GM18867 (cell line): ENCODE measurements around the gene PLET1.

Experiments
- ATAC-seq: cut with Tn5 transposase; IDR thresholded peaks from one replicate; pipeline ENCODE4 v1.9.1; 2021; ENCODE audit warnings: mild to moderate bottlenecking, moderate library complexity; ENCODE audit not compliant: unreplicated experiment

Gene PLET1

DNA sequence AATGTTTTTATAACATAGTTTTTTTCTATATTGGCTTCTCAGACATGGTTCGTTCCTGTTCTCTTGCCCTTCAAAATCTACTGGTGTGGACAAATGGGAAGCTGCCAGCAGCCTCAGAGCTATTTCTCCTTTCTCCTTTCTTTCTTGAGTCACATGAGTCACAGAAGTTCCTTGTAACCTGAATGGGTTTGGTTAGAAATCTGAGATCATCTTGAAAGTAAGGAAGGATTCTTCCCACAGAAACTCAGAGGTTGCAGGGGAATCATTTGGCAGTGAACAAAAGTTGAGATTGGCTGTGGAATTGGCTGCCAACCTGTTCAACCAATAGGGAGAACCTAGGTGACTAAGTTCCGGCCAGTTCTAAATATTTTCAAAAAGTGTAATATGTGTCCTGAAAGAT, 12.5 kb downstream of the PLET1 start:
- ATAC-seq, result no peak

DNA sequence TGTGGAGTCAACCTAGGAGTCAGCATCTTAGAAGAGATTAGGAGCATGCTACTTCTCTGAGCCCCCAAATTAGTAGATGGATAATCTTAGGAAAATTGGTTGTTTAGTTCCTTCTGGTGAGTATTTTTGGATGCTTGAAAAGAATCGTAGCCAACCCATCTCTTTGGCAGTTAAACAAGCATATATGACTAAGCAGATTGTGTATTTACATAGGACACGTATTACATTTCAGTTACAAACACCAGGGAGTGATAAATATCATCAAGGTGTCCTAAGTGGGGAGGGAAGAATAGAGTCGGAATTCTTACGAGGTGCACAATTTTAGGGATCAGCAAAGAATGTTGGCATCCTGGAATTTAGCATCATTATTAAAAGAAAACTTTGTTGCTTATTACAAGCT, 13.5 kb downstream of the PLET1 start:
- ATAC-seq, result no peak

DNA sequence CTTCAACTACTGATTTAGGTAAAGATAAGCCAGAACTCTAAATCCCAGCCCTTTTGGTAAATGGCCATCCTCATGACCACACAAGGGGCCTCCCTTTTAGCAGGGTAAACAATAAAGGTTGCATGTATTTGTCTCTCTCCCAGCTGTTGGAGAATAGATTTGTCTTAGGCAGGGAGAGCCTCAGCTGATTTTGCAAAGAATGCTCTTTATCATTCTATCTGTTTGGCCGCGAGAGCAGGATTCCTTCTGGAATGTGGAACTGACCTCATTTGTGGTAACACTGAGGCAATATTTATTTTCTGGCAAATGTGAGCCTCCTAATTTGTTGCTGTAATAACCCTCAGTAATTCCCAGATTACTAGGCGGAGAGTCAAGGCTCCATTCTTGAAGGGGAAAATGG, 19.2 kb downstream of the PLET1 start:
- ATAC-seq, result no peak

DNA sequence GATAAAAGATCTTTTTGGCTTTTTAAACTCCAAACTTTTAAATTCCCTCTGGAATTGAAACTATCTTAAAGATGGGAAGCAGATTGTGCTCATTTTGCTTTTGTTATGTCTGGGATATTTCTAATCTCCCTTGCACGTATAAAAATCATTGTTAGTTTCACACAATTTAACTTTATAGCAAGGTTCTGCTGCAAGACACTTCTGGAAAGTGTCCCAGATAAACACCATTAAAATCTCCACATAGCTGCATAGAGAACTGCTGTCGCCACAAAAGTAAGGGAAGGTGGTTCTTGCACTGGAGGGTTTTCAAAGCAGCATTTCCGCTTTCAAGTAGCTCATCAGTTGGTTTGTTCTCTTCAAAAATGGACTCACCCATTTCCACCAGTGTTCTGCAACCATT, 22.6 kb downstream of the PLET1 start:
- ATAC-seq, result no peak

DNA sequence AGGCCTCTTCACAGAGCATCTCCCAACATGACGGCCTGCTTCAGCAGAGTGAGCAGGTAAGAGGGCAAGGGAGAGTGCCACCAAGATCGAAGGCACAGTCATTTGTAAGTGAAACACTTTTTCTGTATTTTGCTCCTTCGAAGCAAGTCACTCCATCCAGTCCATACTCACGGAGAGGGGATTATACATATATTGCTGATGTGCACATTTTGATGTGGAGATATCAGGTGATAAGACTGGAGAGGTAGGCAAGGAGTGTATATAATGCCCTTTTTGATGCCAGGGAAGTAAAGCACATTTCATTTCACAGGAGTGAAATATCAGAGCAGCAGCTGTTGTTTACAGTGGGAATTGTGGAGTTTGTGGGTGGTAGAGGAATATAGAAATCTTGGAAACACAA, 23.2 kb downstream of the PLET1 start:
- no peak for ATAC-seq

DNA sequence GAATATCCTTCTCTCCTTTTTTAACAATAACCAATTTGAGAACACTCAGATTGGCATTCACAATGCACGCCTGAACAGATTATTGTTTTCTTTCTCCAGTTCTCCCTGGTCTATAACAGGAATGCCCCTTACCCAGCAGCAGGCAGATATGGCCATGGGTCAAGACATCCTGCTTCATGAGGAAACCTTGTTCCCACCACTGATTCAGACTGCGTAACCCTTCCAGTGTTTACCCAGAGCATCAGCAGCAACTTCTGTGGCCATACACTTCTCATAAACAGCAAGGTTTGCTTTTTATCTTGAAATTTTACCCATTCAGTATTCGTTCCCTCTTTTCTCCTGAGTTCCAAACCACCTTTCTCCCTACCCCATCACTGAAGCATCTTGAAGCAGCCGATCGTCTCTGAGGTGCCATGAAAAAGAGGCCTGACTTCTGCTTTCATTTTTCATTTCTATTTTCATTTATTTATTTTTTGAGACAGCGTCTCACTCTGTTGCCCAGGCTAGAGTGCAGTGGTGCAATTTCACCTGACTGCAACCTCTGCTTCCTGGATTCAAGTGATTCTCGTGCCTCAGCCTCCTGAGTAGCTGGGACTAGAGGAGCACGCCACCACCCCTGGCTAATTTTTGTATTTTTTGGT, 24.8 kb downstream of the PLET1 start:
- ATAC-seq, result peak; percentile 47

DNA sequence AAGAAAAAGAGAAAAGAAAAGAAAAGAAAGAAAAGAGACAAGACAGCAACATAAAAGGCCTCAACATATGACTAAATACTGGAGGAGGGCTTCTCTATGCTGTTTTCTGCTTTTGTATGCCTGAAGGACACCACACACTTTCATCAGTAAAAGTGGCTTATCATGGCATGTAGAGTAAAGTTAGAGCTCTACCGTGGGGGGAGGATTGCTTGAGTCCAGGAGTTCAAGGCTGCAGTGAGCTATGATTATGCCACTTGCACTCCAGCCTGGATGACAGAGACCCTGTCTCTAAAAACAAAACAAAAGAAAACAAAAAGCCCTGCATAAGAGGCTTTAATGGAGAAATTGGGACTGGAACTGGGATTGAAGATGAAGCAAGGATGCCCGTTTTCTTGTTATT, 28.7 kb downstream of the PLET1 start:
- ATAC-seq, result no peak

DNA sequence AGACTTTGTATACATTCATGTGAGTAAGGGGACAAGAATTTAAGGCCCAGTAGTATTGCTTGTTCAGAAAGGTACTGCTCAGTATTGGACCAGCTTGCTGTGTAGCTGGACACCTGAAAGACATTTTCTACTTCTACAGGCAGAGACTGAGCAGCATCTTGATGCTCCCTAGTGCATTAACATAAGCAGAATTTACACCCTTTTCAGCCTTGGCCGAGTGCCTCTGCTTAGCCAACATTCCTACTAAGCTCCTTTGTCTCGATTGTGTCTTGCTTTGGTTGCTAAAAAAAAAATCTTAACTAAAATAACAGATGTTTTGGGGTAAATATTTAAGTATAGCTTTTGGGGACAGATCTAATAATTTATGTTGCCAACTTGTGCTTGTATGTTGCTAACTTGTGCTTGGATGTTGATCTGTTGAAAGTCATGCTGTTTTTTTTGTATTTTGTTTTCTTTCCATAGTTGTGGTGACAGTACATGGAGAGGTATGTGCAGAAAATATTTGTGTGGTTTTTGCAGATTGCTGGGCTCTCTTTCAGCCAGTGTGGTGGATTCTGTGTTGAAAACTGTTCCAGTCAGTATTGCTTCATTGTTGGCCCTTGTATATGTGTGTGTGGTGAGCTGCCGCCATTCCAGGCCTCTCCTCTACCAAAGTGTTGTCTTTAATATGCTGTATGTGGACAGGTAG, 30.8 kb downstream of the PLET1 start:
- no peak for ATAC-seq

DNA sequence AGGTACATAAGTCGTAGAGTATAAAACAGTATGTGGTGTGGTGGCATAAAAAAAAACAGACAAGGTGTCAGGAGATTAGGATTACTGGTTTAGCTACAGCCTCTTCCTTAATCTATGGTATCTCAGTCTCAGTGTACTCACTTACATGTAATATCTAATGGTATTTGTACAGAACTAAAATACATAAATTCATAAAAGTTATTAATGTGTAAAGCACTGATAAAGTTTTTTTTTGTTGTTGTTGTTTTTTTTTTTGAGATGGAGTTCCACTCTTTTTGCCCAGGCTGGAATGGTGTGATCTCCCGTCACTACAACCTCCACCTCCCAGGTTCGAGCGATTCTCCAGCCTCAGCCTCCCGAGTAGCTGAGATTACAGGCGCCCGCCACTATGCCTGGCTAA, 31.5 kb downstream of the PLET1 start:
- ATAC-seq, result no peak

DNA sequence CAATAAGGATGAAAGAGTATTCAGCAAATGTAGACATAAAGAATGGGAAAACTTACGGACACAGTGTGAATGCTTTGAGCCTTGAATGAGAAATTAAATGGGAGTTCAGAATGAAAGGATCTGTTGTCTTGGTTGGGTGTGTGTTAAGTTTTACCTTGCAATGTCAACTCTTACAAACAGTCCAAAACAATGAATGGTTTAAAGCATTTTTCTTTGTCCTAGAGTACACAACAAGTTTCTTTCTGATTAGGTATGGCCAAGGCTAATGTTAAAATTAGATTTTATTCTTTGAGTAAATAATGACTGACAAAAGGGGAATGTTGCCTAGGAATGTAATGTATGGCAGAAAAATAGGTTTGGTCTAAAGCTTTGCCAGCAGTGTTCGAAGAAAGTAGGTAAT, 32.0 kb downstream of the PLET1 start:
- ATAC-seq, result no peak

DNA sequence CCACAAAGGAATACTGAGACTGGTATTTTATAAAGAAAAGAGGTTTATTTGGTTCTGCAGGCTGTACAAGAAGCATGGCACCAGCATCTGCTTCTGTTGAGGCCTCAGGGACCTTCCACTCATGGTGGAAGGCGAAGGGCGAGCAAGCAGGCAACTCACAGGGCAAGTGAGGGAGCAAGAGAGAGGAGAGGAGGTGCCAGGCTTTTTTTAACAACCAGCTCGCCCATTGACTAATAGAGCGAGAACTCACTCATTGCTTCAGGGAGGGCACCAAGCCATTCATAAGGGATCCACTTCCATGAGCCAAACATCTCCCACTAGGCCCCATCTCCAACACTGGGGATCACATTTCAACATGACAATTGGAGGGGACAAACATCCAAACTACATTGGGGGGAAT, 33.2 kb downstream of the PLET1 start:
- ATAC-seq, result no peak

DNA sequence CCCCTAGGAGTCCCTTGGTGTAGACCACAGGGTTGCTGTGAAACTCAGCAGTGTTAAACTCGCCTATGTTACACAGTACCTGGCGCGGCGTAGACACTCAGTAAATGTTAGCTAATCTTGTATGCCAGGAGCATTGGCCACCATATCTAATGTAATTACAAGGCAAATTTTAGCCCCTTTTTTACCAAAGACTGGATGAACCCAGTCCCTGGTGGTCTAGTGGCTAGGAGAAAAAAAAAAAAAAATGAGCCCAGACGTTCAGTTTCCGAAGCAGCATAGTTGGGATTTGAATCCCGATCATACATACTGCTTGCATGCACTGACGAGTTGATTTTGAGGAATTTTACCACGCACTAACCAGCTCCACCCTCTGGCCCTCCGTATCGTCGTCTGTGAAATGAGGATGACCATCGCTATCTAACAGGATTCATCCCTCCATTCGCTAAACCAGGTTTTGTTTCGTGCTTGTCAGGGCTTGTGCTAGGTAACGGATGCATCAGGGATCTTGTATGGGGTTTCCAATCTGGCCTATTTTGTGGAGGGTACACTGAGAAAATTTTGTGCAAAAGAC, 33.7 kb downstream of the PLET1 start:
- ATAC-seq, result peak; percentile 50

DNA sequence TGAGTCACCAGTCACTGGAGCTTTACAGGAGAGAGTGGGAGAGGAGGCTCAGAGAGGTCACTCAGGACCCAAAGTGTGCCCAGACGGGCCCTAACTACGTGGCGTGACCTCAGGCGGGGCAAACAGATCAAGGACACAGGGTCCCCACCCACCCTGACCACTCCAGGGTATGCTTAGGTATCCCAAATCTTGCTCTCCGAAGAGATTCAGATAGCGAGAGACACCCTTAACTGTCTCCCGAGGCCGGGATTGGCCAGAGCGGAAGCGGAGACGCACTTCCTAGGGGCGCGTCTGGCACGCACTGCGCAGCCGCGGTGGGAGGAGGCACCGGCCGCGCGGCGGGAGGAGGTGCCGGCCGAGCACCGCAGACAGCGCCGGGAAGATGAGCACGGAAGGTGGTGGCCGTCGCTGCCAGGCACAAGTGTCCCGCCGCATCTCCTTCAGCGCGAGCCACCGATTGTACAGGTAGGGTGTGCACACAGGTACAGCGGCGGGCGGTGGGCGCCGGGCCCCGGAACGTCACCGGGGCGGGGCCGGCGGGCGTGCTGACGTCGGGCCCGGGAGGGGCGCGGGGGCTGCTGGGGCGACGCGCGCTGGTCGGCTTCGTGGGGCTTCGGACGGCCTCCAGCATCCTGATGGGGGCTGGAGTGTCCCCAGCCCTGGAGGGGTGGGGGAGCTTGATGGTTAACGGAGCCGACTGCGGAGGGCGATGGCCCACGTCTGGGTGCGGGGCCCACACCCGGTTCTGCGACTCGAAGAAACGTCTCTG, 34.4 kb downstream of the PLET1 start, which contains the start of gene PTS:
Gene PTS (plus strand): TSS at position 367 of the 769 bp plus-strand sequence. CDS start 16 bp downstream, at position 383.
- peak; percentile 96 for ATAC-seq

DNA sequence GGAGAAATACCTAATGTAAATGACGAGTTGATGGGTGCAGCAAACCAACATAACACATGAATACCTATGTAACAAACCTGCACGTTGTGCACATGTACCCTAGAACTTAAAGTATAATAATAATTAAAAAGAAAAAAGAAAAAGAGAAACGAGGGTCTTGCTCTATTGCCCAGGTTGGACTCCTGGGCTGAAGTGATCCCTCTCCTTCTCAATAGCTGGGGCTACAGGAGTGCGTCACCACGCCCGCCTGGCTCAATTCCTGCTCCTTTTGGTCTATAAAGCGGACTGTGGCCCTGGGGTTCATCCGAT, 35.0 kb downstream of the PLET1 start:
- ATAC-seq, result no peak

DNA sequence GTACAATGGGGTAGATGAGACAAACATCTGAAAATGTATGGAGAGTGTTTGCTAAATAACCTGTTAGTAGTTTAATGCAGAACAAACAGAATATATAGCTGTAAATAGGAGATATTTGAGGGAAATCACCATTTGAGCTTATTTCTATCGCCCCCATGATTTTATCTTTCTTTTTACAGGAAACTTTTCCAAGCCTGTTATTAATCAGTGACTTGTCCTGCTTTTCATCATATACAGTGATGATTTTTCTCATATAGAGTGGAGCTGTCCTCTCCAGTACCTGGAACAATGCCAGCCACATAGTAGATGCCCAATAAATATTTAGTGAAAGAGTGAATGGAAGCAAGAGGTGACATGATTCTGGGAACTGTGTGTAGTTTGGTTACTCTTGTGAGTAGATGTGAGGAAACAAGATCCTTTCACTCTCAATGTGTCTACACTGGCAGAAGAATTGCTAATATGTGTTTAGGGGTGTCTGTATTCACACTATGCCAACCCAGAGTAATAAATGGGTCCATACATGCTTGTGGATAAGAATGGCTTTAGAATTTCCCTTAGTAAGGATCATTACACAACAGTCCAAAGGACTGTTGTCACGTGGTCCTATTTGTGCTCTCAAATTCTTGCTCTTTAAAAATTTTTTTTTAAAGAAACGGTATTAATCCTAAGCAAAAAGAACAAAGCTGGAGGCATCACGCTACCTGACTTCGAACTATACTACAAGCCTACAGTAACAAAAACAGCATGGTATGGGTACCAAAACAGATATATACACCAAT, 36.7 kb downstream of the PLET1 start:
- no peak for ATAC-seq

DNA sequence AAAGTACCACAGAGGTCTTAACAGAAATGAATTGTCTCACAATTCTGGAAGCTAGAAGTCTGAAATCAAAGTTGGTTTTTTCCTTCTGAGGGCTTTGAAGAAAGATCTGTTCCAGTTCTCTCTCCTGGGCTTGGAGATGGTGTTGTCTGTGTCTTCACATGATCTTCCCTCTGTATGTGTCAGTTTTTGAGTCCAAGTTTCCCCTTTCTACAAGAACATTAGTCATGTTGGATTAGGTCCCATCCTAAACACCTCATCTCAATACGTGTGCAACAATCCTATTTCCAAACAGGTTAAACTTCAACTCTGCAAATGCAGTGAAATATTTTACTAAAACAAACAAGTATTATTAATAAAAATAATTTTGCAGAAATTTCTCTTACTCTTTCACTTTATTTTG, 37.5 kb downstream of the PLET1 start:
- ATAC-seq, result no peak

DNA sequence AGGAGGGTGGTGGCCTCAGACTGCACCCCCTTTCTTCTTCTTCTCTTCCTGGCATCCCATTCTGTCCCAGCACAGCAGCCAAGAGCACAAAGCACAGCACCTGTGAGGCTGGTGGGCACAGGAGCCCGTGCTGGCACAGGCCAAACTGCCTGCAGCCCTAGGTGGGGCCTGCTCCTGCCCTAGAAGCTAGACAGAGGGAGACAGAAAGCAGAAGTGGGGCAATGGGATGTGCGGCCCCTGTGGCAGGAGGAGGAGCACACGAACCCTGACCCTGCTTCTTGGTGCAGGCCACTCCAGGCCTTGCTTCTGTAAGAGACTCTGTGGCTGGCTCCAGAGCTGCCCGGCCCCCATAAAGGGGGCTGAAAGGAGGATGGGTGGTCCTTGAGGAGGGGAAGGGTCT, 38.4 kb downstream of the PLET1 start:
- ATAC-seq, result no peak

DNA sequence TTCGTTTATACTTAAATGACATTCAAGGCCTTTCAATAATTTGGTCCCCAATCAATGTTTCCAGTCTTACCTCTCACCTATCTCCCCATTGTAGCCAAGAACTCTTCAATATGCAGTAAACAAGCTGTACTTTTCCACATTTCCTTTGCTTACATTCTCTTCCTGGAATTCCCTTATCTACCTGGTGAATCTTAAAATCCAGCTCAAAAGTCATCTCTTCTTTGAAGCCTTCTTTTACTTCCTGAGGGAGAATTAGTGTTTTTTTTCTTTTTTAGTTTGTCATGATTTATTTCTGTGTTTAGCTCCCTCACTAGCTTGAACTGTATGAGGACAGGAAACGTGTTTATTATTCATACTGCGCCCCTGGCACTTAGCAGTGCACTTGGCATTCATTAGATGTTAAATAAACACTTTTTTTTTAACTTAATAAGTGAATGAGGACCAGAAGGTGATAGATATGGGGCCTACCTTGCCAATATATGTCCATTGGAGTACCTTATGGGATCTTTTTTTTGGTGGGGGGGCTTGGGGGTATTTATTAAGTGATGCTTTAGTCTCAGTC, 39.3 kb downstream of the PLET1 start:
- no peak for ATAC-seq

DNA sequence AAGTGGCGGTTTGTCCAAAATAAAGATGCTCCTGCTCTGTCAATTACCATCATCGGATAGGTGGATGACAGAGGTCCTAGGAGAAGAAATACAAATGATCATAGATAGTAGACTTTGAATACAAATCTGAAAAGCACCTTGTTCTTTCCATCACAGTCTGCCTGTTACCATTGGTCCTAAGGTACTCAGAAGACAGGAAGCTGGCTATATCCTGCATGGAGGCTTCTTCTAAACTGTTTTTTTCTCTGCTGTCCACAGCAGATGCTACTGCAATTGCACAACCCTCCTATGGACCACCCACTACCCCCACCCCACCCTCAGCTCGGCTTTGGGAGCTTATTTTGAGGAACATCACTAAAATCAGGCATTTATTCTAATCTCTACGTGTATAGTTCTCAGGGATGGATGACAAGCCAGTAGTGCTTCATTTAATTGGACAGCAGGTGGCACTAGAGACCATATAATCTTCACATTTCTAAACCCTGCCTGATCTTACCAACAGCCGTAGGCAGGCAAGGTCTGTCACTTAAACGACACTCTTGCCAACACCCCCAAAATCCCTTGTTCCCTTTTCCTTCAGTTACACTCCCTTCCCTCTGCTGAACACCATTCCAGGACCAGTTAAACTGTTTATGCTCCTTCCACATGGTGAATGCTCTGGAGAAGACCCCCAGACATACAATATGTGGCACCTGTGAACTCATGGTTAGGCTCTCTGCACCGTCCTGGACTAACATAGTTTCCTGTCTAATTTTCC, 41.0 kb downstream of the PLET1 start:
- ATAC-seq, result peak; percentile 96

DNA sequence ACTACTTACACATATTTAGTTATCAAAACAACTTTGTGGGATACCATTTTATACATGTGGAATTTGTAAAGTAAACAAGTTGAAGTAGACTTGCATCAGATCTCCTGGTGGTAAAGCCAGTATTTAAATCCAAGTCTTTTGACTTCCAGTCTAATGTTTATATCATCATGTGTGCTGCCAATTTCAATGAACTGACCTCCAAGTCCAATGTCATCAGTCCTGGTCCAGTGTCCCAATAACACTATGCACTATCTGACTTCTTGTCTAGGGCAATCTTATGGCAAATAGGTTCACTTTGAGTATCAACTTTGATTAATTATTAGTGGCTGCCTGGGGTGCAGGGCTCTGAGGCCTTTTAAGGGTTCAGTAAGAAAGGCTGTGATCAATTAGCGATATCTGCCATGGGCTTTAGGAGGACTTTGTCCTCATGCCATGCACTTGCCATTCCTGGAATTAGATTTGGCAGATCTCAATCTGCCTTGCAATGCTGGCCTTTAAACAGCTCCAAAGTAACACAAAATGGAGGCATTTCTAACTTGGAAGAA, 44.0 kb downstream of the PLET1 start:
- ATAC-seq, result no peak
